ENCODE results near the gene RRP9.

The RRP9 gene

DNA sequence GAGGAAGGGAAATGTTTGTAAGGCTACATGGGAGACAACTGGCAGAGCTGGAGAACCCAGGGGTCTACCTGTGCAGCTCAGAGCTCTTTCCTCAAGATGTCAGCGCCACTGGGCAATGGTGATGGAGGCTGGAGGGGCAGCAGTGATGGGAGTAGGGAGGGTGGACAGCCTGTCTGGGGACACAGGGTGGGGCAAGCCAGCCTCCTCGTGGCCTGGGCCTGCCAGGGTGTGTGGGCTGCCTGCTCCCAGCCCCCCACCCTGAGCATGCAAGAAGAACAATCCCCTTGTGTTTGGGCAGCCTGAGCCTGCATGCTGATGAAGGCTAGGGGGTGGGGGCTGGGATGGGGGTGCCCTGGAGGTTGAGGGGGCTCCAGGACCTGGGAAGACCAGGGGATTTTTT is 24.3 kb upstream of the RRP9 start:
- no peak for DNase-seq (ENCODE audit: low read depth)
- H3K4me3 ChIP-seq (ENCODE audit: low read length), result peak overlapping the region; percentile 84
- TF ChIP-seq, protein P1, sequence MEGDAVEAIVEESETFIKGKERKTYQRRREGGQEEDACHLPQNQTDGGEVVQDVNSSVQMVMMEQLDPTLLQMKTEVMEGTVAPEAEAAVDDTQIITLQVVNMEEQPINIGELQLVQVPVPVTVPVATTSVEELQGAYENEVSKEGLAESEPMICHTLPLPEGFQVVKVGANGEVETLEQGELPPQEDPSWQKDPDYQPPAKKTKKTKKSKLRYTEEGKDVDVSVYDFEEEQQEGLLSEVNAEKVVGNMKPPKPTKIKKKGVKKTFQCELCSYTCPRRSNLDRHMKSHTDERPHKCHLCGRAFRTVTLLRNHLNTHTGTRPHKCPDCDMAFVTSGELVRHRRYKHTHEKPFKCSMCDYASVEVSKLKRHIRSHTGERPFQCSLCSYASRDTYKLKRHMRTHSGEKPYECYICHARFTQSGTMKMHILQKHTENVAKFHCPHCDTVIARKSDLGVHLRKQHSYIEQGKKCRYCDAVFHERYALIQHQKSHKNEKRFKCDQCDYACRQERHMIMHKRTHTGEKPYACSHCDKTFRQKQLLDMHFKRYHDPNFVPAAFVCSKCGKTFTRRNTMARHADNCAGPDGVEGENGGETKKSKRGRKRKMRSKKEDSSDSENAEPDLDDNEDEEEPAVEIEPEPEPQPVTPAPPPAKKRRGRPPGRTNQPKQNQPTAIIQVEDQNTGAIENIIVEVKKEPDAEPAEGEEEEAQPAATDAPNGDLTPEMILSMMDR (conservative IDR thresholded peaks at IDR 0.05; ENCODE audit: low read length), result no peak

DNA sequence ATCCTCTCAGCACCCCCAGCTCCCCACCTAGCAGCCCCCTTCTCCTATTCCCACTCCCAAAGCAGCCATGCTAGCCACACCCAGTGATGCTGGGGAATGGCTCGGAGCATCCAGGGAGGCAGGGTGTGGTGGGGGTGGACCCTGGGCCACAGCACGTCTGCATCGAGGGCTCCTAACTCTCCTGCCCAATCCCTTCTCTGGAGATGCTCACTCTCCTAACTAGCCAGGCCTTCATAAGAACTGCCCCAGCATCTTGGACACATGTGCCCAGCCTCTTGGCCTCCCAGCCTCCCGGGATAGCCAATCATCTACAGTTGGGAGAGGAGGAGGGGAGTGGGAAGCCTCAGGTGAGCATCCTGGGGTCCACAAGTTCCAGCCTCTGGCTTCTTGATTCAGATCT is 22.8 kb upstream of the RRP9 start:
- TF ChIP-seq, protein P1 (conservative IDR thresholded peaks at IDR 0.05; ENCODE audit: low read length), result no peak
- DNase-seq (ENCODE audit: low read depth), result no peak
- H3K4me3 ChIP-seq (ENCODE audit: low read length), result no peak overlapping the region

DNA sequence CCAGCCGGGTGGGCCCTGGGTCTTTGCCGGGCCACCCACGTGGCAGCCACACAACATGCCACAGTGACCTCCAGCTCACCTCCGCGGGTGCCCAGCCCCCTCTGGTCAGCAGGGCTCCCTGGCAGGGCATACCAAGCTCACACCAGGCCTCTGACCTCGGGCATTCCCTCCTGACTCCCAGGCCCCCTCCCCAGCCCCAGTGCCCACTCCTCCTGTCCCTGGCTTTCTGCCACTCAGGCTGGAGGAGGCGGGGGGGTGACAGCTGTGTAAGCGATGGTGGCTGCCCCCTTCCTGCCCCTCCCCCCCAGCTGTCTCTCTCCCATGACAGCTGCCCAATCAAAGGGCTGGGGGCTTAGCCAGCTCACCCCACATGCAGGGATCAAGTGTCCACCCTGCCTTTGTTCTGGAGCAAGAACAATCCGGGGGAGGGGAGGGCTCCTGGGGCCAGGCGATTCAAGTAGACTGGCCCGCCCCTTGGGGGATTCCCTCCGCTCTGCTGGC is 22.3 kb upstream of the RRP9 start:
- TF ChIP-seq, protein P1 (conservative IDR thresholded peaks at IDR 0.05; ENCODE audit: low read length), result no peak
- H3K4me3 ChIP-seq (ENCODE audit: low read length), result no peak overlapping the region
- DNase-seq (ENCODE audit: low read depth), result no peak

DNA sequence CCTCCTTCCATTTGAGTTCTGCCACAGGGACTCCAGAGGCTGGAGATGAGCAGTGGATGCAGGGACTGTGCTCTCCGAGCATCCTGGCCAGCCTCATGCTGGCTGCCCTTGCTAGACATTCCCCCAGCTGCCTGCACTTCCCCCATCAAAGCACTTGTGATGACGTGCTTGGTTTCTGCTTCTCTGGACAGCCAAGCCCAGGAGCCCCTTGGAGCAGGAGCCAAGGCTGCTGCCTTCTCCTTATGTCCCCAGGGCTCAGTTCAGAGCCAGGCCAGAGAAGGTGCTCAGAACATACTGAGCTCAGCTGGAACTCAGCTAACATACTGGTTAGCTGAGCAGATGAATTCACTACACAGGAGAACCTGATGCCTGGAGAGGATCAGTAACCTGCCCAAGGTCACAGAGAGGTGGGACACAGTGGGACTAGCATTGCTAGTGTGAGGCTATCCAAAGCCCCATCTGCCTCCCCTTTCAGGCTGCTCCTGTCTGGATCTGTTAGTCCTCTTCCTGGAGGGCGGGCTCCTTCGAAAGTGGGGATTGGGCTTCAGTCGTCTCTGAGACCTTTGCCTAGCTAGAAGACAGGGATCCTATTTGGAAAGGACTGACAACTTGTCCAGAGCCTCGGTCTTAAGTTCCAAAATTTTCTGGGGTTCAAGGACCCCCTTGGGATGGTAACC is 21.3 kb upstream of the RRP9 start:
- TF ChIP-seq, protein P1 (conservative IDR thresholded peaks at IDR 0.05; ENCODE audit: low read length), result no peak
- no peak overlapping the region for H3K4me3 ChIP-seq (ENCODE audit: low read length)
- DNase-seq (ENCODE audit: low read depth), result no peak

DNA sequence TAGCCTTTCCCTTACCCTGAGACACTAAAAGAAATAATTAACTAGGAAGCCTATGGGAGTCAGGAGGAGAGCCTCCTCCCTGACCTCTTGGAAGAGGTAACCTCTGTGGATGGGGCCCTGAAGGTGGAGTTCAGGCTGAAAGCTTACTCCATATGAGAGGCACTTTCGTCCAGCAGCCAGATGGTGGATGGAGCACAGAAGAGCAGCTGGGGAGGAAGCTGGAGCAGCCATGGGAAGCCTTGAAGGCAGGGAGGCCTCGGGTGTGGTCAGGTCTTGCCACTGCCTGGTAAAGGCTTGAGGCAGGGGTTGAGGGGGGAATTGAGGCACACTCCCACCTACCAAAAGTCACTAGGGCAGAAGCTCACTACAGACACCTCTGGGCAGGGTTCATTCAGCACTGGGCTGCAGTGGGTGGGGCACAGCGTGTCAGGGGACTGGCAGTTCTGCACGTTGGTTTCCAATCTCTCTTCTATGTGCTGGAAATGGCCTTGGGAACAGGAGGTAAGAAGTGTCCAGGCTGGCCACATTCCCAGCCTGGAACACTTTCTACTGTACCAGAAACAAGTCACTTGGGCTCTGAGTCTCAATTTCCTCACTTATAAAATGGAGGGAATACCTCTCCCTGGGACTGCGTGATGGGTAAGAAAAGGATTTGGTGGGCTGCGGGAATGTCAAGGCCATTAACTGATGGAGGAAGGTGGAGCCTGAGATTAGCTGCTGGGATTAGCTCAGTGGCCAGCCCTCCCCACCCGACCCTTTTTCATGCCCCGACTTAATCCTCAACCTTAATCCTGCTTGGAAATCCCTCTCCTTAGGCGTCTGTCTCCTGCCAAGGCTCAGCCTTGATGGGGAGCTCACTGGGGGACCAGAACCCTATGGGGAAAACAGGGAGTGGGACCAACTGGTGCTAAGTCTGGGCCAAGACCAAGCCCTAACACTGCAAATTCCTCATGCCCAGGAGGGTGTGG is 20.2 kb upstream of the RRP9 start:
- TF ChIP-seq, protein P1 (conservative IDR thresholded peaks at IDR 0.05; ENCODE audit: low read length), result no peak
- no peak overlapping the region for H3K4me3 ChIP-seq (ENCODE audit: low read length)
- DNase-seq (ENCODE audit: low read depth), result no peak

DNA sequence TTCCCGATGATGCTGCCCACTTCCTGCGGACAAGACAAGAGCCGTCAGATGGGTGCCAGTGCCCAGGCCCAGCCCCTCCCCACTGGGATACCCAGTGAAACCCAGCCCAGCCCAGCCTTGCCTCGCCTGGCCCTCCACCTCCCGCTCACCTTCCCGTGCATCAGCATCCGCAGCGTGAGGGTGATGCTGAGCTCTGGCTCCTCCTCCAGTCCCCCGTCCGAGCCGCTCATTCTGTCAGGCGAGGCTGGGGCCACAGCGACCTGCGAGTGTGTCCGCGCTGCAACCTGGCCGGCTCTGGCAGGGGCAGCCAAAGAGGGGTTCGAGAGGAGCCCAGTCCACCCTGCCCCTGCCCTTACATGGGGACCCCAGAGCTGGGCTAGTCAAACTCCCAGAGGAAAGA is 19.3 kb upstream of the RRP9 start:
- no peak for DNase-seq (ENCODE audit: low read depth)
- no peak overlapping the region for H3K4me3 ChIP-seq (ENCODE audit: low read length)

More for the DNA sequence above, 19.3 kb upstream of the RRP9 start:
- TF ChIP-seq, protein P1 (conservative IDR thresholded peaks at IDR 0.05; ENCODE audit: low read length), result no peak

All from AG10803 (cell line).